ENCODE data around the gene RAET1G.

DNA sequence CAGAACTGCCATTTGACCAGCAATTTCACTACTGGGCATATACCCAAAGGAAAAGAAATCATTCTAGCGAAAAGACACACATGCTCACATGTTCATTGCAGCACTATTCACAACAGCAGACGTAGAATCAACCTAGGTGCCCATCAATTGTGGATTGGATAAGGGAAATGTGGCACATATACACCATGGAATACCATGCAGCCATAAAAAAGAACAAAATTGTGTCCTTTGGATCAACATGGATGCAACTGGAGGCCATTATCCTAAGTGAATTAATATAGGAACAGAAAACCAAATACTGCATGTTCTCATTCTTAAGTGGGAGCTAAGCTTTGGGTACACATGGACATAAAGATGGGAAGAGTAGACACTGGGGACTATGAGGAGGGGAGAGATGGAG, 41.1 kb downstream of the RAET1G start:
- TF ChIP-seq, protein P1, sequence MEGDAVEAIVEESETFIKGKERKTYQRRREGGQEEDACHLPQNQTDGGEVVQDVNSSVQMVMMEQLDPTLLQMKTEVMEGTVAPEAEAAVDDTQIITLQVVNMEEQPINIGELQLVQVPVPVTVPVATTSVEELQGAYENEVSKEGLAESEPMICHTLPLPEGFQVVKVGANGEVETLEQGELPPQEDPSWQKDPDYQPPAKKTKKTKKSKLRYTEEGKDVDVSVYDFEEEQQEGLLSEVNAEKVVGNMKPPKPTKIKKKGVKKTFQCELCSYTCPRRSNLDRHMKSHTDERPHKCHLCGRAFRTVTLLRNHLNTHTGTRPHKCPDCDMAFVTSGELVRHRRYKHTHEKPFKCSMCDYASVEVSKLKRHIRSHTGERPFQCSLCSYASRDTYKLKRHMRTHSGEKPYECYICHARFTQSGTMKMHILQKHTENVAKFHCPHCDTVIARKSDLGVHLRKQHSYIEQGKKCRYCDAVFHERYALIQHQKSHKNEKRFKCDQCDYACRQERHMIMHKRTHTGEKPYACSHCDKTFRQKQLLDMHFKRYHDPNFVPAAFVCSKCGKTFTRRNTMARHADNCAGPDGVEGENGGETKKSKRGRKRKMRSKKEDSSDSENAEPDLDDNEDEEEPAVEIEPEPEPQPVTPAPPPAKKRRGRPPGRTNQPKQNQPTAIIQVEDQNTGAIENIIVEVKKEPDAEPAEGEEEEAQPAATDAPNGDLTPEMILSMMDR (IDR thresholded peaks at IDR 0.05) = no peak
- TF ChIP-seq EP300 (IDR thresholded peaks at IDR 0.05; ENCODE audit: borderline replicate concordance in 1 of 2, low read depth in 1 of 2, low read length in 1 of 2) = no peak
- TF ChIP-seq GABPA (IDR thresholded peaks at IDR 0.05; ENCODE audit: low read depth) = no peak
- TF ChIP-seq, protein P2, sequence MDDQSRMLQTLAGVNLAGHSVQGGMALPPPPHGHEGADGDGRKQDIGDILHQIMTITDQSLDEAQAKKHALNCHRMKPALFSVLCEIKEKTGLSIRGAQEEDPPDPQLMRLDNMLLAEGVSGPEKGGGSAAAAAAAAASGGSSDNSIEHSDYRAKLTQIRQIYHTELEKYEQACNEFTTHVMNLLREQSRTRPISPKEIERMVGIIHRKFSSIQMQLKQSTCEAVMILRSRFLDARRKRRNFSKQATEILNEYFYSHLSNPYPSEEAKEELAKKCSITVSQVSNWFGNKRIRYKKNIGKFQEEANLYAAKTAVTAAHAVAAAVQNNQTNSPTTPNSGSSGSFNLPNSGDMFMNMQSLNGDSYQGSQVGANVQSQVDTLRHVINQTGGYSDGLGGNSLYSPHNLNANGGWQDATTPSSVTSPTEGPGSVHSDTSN (IDR thresholded peaks at IDR 0.05) = no peak
- no peak for TF ChIP-seq SIN3A (IDR thresholded peaks at IDR 0.05; ENCODE audit: borderline replicate concordance, low read depth, low read length)
- no peak for TF ChIP-seq RAD21 (IDR thresholded peaks at IDR 0.05; ENCODE audit: low read length)
- TF ChIP-seq, protein P3, sequence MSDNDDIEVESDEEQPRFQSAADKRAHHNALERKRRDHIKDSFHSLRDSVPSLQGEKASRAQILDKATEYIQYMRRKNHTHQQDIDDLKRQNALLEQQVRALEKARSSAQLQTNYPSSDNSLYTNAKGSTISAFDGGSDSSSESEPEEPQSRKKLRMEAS (IDR thresholded peaks at IDR 0.05; ENCODE audit: low read depth) = no peak
- no peak for TF ChIP-seq FOXJ3 (CRISPR knock-in tag; IDR thresholded peaks at IDR 0.05)
- no peak for TF ChIP-seq CHD2 (IDR thresholded peaks at IDR 0.05; ENCODE audit: low read length, partially characterized antibody)
- TF ChIP-seq TAF1 (IDR thresholded peaks at IDR 0.05; ENCODE audit: borderline replicate concordance, low read depth, low read length) = no peak
- TF ChIP-seq, protein P4, sequence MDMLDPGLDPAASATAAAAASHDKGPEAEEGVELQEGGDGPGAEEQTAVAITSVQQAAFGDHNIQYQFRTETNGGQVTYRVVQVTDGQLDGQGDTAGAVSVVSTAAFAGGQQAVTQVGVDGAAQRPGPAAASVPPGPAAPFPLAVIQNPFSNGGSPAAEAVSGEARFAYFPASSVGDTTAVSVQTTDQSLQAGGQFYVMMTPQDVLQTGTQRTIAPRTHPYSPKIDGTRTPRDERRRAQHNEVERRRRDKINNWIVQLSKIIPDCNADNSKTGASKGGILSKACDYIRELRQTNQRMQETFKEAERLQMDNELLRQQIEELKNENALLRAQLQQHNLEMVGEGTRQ (IDR thresholded peaks at IDR 0.05; ENCODE audit: borderline replicate concordance, low read depth, low read length) = no peak

Measured in SK-N-SH (cell line).